GM10847 (cell line): ENCODE data around the gene TUFM.

Experiments
- POLR2A ChIP-seq: IDR thresholded peaks from 2 replicates; pipeline ENCODE4 v1.6.1; 2011; ENCODE audit not compliant: insufficient read length; ENCODE audit errors: extremely low read depth

The TUFM gene

GRCh38 chr16:28877655-28878000 is 31.5 kb upstream of the TUFM start:
- TF ChIP-seq POLR2A = no peak

- TF ChIP-seq POLR2A = no peak
Measured at GRCh38 chr16:28876973-28877654, 31.0 kb upstream of the TUFM start.

GRCh38 chr16:28876019-28876659 is 30.0 kb upstream of the TUFM start:
- no peak for TF ChIP-seq POLR2A

GRCh38 chr16:28875134-28876018 is 29.2 kb upstream of the TUFM start:
- no peak for TF ChIP-seq POLR2A

- TF ChIP-seq POLR2A = no peak
Measured at GRCh38 chr16:28874406-28874805, 28.3 kb upstream of the TUFM start.

DNA sequence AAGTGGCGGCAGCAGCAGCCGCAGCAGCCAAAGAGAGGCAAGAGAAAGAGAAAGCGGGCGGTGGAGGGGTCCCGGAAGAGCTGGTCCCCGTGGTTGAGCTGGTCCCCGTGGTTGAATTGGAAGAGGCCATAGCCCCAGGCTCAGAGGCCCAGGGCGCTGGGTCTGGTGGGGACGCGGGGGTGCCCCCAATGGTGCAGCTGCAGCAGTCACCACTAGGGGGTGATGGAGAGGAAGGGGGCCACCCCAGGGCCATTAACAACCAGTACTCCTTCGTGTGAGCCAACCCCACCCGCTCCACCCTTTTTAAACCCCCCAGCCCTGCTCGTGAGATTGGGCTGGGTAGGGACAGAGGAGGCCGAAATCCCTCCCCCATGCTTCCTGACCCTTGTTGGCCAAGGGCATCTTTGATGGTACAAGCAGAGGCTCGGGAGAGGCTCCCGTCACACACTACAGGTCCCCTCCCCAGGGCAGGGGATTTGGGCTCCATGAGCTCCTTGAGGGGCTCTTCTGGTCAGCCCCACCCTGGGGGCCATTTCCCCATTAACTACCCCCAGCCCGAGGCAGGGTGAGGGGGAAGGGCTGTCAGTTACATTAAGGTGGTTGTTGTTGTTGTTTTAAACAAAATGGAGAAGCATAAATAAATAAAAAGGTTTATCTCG is 27.5 kb upstream of the TUFM start:
- TF ChIP-seq POLR2A = no peak

DNA sequence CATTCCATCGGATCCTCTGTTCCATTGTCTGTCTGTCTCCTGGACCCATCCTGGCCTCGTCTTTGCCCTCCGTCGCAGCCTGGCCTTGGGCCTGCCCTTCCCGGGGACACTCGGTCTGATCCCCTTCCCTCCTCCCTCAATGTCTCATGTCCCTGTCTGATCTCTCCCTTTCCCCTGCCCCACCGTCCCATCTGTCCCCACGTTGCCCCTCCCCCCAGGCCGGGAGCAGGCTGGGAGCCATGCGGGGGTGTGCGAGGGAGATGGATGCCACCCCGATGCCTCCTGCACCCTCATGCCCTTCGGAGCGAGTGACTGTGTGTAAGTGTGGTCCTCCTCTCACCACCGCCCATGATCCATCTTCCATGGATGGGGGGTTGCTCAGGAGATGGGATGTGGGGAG is 26.8 kb upstream of the TUFM start:
- TF ChIP-seq POLR2A = no peak

GRCh38 chr16:28869201-28869600 is 23.1 kb upstream of the TUFM start:
- no peak for TF ChIP-seq POLR2A

DNA sequence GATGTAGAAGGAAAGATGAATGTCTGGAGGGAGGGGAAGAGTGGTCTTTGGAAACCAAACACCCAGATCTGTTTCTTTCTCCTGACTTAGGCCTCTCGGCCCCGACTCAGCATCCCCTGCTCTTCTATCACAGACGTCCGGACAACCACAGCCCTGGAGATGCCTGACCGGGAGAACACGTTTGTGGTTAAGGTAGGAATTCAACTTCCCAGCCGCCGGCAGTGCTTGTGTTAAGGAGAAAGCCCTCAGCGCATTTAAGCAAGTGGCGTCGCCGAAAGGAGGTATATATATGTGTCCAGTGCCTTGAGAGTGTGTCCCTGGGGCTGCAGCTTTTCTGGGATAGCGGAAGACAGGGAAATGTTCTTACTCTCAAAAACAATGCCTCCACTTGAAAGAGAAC is 21.1 kb upstream of the TUFM start:
- TF ChIP-seq POLR2A = no peak

DNA sequence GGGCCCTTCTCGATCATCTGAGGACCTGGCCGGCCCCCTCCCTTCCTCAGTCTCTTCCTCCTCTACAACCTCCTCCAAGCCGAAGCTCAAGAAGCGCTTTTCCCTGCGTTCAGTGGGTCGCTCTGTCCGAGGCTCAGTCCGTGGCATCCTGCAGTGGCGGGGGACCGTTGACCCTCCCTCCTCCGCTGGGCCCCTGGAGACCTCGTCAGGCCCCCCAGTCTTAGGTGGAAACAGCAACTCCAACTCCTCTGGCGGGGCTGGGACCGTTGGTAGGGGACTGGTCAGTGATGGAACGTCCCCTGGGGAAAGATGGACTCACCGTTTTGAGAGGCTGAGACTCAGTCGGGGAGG is 20.3 kb upstream of the TUFM start:
- TF ChIP-seq POLR2A = no peak

DNA sequence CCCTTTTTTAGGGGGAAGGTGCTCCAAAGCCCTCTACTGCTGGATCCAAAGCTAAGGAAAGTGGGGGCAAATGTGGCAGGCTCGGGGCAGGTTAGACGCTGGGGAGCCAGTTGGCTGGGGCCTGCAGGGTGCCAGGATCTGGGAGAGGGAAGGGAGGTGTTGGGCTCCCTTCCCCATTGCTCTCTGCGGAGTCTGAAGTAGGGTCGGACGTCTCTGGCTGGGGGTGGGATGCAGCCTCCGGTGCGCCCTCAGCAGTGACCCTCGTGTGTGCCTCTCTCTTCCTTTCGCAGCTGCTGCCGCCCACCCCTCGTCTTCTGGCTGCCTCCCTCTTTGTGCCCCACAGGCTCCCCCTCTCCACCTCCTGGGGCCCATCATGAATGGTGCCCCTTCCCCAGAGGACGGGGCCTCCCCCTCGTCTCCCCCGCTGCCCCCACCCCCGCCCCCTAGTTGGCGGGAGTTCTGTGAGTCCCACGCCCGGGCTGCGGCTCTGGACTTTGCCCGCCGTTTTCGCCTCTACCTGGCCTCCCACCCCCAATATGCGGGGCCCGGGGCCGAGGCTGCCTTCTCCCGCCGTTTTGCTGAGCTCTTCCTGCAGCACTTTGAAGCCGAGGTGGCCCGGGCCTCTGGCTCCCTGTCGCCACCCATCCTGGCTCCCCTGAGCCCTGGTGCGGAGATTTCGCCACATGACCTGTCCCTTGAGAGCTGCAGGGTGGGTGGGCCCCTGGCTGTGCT is 19.7 kb upstream of the TUFM start:
- TF ChIP-seq POLR2A = no peak

- TF ChIP-seq POLR2A = no peak
Measured at GRCh38 chr16:28865001-28865688, 19.0 kb upstream of the TUFM start.

DNA sequence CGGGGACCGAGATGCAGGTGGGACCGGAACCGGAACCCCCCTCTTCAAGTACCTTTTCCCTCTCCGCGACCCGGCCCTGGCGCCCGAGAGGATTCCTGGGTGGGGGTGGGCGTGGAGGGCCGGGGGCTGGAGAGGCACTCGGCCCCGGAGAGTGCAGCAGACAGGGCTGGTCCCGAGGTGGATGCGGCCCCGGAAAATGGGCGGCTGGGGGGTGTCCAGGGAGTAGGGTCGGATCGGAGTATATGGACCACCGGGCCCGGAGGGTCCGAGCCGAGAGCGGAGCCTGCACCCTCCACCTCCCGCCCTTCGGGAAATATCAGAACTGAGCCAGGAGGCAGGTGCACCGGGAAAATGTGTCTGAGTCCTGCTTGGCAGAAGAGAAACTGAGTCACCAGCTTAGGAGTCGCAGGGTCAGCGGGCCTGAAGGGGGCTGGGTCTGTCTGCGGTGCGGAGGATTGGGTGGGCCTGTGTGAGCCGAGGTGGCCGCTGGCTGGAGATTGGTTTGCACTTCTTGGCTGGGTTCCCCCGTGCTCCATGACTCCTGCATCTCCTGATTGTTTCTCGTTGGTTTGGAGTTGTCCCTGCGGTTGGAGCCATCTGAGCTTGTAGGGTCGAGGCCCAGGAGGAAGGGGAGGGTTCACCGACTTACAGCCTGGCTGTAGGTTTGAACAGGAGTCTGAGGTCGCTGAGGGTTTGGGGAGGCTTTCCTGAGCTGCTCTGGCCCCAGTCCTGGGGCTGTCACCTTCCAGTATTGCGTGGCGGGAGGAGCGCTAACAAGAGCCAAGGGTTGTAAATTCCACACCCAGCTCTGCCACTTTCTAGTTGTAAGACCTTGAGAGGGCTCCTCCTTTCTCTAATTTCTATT is 18.0 kb upstream of the TUFM start:
- TF ChIP-seq POLR2A = no peak

GRCh38 chr16:28859326-28859725 is 13.2 kb upstream of the TUFM start:
- no peak for TF ChIP-seq POLR2A
